Smooth muscle cell (in vitro differentiated cells): ENCODE measurements around the gene ERC1. TPM values are rescaled to one million over a fixed set of nuclear protein-coding genes. Genes with fewer than 3 reads are reported as not detected.

Experiments
- DNase-seq: peaks from one replicate; lab custom pipeline; 2025; ENCODE audit not compliant: unreplicated experiment; lab: John Stamatoyannopoulos, UW
- H2AFZ ChIP-seq: fragments of 200-600 bp; sonication (generic); 2 replicates; pipeline ENCODE4 v1.6.0; 2016; ENCODE audit warnings: antibody characterized with exemption, low read depth, mild to moderate bottlenecking
- H3F3A ChIP-seq: fragments of 200-600 bp; sonication (generic); 2 replicates; pipeline ENCODE4 v1.6.0; 2017; ENCODE audit warnings: antibody characterized with exemption, low read depth
- H3K27ac ChIP-seq: fragments of 200-600 bp; sonication (generic); 2 replicates; pipeline ENCODE4 v1.5.1; 2016; ENCODE audit warnings: low read depth, mild to moderate bottlenecking
- H3K27me3 ChIP-seq: fragments of 200-600 bp; sonication (generic); 2 replicates; pipeline ENCODE4 v1.6.1; 2016; ENCODE audit warnings: low read depth, mild to moderate bottlenecking
- H3K36me3 ChIP-seq: fragments of 200-600 bp; sonication (generic); 2 replicates; pipeline ENCODE4 v1.5.1; 2016; ENCODE audit warnings: low read depth
- H3K4me1 ChIP-seq: fragments of 200-600 bp; sonication (generic); 2 replicates; pipeline ENCODE4 v1.5.1; 2016; ENCODE audit warnings: low read depth
- H3K4me2 ChIP-seq: fragments of 200-600 bp; sonication (generic); 2 replicates; pipeline ENCODE4 v1.6.0; 2016; ENCODE audit warnings: mild to moderate bottlenecking
- H3K4me3 ChIP-seq: fragments of 200-600 bp; sonication (generic); 2 replicates; pipeline ENCODE4 v1.5.1; 2016; ENCODE audit warnings: mild to moderate bottlenecking
- H3K79me2 ChIP-seq: fragments of 200-600 bp; sonication (generic); 2 replicates; pipeline ENCODE4 v1.6.0; 2016; ENCODE audit warnings: low read depth, mild to moderate bottlenecking
- H3K9ac ChIP-seq: fragments of 200-600 bp; sonication (generic); 2 replicates; pipeline ENCODE4 v1.6.0; 2016; ENCODE audit warnings: low read depth
- H3K9me3 ChIP-seq: fragments of 200-600 bp; sonication (generic); replicated peaks from 2 replicates; pipeline ENCODE4 v1.5.1; 2016; ENCODE audit warnings: low read depth
- H4K20me1 ChIP-seq: fragments of 200-600 bp; sonication (generic); 2 replicates; pipeline ENCODE4 v1.6.0; 2016; ENCODE audit warnings: low read depth
- WGBS: methylation state at CpG from one replicate; pipeline ENCODE4 v1.1.7; 2016; ENCODE audit warnings: low lambda C conversion rate; 5-methylcytosine and 5-hydroxymethylcytosine counted together
- polyA plus RNA-seq: library from polyadenylated mRNA; unstranded; fragments of >200 nt; fragmentation: Nextera tagmentation; extraction: Ambion mirVana; gene quantifications from 2 replicates; pipeline ENCODE4 v1.2.1, GENCODE V29; 2016
- total RNA-seq: library from RNA; depleted of rRNA; stranded (reverse); fragments of >200 nt; gene quantifications from 2 replicates; pipeline ENCODE4 v1.2.3, GENCODE V29; 2014
- TF ChIP-seq, protein P1 (sequence below): fragments of 200-600 bp; sonication (generic); IDR thresholded peaks from 2 replicates; pipeline ENCODE4 v1.5.1; 2017; ENCODE audit warnings: borderline replicate concordance, mild to moderate bottlenecking, antibody characterized with exemption; ENCODE audit not compliant: insufficient read depth, poor library complexity, severe bottlenecking

The ERC1 gene
- total and polyA plus RNA-seq, 2 experiments from 2014 or later, result 13.8 to 17.6 TPM

DNA sequence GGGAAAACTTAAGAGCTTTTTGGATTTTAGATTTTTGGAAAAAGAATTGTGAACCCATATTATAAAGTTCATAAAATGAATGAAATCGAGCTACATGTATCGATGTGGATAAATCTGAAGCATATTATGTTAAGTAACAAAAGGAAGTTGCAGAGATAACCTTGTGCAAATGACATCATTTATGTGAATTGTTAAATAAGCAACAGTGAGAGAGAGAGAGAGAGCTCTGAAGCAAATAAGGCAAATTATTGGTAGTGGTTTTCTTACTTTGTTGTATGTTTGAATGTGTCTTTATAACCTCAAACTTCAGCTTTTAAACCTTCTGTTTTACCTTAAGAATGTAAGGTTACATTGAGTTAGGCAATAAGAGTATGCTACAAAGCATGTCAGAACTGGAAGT lies 78.8 kb downstream of the ERC1 start:
- no peak for DNase-seq
- no peak overlapping the region for H3K4me2 ChIP-seq
- TF ChIP-seq, protein P1, sequence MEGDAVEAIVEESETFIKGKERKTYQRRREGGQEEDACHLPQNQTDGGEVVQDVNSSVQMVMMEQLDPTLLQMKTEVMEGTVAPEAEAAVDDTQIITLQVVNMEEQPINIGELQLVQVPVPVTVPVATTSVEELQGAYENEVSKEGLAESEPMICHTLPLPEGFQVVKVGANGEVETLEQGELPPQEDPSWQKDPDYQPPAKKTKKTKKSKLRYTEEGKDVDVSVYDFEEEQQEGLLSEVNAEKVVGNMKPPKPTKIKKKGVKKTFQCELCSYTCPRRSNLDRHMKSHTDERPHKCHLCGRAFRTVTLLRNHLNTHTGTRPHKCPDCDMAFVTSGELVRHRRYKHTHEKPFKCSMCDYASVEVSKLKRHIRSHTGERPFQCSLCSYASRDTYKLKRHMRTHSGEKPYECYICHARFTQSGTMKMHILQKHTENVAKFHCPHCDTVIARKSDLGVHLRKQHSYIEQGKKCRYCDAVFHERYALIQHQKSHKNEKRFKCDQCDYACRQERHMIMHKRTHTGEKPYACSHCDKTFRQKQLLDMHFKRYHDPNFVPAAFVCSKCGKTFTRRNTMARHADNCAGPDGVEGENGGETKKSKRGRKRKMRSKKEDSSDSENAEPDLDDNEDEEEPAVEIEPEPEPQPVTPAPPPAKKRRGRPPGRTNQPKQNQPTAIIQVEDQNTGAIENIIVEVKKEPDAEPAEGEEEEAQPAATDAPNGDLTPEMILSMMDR, result no peak
- no peak overlapping the region for H3K9ac ChIP-seq
- H4K20me1 ChIP-seq, result peaks cover 75% of the 10 kb centered on the region
- H3K36me3 ChIP-seq, result no peaks in the 10 kb centered on the region
- H3K4me3 ChIP-seq, result no peak overlapping the region
- no peaks in the 10 kb centered on the region for H3K9me3 ChIP-seq
- H2AFZ ChIP-seq, result no peak overlapping the region
- WGBS, result 97% methylated on average over 2 of the region's 2 CpGs
- H3K27me3 ChIP-seq, result no peaks in the 10 kb centered on the region
- no peaks in the 10 kb centered on the region for H3K4me1 ChIP-seq
- no peak overlapping the region for H3K27ac ChIP-seq
- H3F3A ChIP-seq, result no peaks in the 10 kb centered on the region
- H3K79me2 ChIP-seq, result peaks cover 43% of the 10 kb centered on the region

DNA sequence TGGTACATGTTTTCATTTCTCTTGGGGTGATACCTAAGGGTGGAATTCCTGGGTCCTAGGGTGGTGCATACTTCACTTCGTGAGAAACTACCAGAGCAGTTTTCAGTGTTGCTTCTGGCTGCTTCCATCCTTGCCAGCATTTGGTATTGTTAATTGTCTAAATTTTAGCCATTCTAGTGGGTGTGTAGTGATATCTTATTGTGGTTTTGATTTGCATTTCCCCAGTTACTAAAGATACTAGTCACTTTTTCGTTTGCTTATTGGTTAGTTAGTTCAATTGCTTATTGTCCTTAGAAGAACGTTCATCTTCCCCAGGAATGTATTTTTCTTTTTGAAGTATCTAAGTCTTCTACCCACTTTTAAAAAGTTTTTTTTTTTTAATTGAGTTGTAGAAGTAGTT lies 80.2 kb downstream of the ERC1 start:
- Histone ChIP-seq H3K4me3 (no peak overlapping the region), H3K9me3 (no peaks in the 10 kb centered on the region), H3K27me3 (no peaks in the 10 kb centered on the region), H3K27ac (no peak overlapping the region), H3K4me2 (no peak overlapping the region), H3F3A (no peaks in the 10 kb centered on the region), H3K36me3 (no peaks in the 10 kb centered on the region), H3K79me2 (peaks cover 36% of the 10 kb centered on the region), H2AFZ (no peak overlapping the region), H4K20me1 (peaks cover 80% of the 10 kb centered on the region), H3K9ac (no peak overlapping the region), H3K4me1 (no peaks in the 10 kb centered on the region)
- TF ChIP-seq, protein P1, result no peak
- DNase-seq, result no peak
- 94% methylated on average over 3 of the region's 3 CpGs for WGBS

DNA sequence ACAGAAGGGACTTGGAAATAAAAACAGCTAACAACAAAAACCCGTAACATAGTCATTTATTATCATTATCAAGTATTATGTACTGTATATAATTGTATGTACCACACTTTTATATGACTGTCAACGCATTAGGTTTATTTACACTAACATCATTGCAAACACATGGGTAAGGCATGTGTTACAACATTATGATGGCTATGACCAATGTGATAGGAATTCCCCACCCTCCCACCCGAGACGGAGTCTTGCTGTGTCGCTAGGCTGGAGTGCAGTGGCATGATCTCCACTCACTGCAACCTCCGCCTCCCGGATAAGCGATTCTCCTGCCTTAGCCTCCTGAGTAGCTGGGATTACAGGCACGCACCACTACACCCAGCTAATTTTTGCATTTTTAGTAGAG lies 82.6 kb downstream of the ERC1 start:
- no peaks in the 10 kb centered on the region for H3K27me3 ChIP-seq
- WGBS, result 84% methylated on average over 9 of the region's 9 CpGs
- H3K79me2 ChIP-seq, result peaks cover 29% of the 10 kb centered on the region
- no peak overlapping the region for H3K9ac ChIP-seq
- DNase-seq, result no peak
- no peaks in the 10 kb centered on the region for H3K9me3 ChIP-seq
- no peaks in the 10 kb centered on the region for H3K36me3 ChIP-seq
- no peak overlapping the region for H3K4me3 ChIP-seq
- H3K4me2 ChIP-seq, result no peak overlapping the region
- no peak overlapping the region for H3K27ac ChIP-seq
- no peaks in the 10 kb centered on the region for H3K4me1 ChIP-seq
- H2AFZ ChIP-seq, result no peak overlapping the region
- peaks cover 74% of the 10 kb centered on the region for H4K20me1 ChIP-seq
- TF ChIP-seq, protein P1, result no peak
- no peaks in the 10 kb centered on the region for H3F3A ChIP-seq

DNA sequence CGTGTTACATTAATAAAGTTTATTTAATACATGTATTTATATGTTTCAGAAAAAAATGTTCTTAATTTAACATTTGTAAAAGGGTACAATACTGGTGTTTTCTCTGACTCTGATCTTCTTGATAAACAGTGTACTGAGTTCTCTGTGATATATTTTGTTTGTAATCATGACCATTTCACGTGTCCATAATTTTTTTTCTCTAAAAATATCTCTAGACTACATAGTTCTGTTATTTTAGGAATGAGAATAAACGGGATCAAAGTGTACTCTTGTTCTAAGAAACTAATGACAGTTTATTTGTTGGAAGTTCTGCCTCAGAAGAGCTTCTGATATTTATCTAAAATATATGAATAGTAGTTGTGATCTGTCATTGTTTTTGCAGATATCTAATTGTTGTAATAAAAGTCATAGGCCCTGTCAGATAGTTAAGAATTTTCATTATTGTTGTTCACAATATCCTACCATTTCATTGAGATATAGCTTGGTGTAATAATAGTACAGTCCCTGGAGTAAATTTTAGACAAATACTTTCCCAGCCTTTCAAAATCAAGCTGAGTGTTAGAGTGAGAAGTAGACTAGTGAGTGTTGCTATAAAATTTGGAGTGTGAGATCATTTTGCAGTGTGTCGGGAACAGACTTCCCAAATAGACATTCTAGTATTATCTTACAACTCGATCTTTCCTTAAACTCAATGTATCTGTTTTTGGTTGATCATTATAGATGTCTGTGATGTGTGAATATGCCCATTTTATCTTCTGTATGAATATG lies 86.2 kb downstream of the ERC1 start:
- Histone ChIP-seq H3K9ac (no peak overlapping the region), H3K4me3 (no peak overlapping the region), H3K4me2 (no peak overlapping the region), H3K27me3 (no peaks in the 10 kb centered on the region), H3K9me3 (no peaks in the 10 kb centered on the region), H3K79me2 (no peaks in the 10 kb centered on the region), H3K4me1 (no peaks in the 10 kb centered on the region), H2AFZ (no peak overlapping the region), H3K36me3 (no peaks in the 10 kb centered on the region), H4K20me1 (peaks cover 42% of the 10 kb centered on the region), H3K27ac (no peak overlapping the region), H3F3A (no peaks in the 10 kb centered on the region)
- no peak for DNase-seq
- 80% methylated on average over 5 of the region's 5 CpGs for WGBS
- TF ChIP-seq, protein P1, result no peak
